Parathyroid adenoma (tissue), 2 donors: ENCODE measurements around the gene ARF3.
A peak's percentile ranks its signal among the peaks of the same experiment; 100 is the strongest.

Experiments used
- H2AFZ ChIP-seq: fragments of 300-600 bp; sonication (generic); one replicate; pipeline ENCODE4 v1.7.0; 2017; ENCODE audit warnings: antibody characterized with exemption, mild to moderate bottlenecking
- H3K27ac ChIP-seq: fragments of 300-600 bp; sonication (generic); one replicate; pipeline ENCODE4 v1.7.0; 2017
- H3K27me3 ChIP-seq: fragments of 300-600 bp; sonication (generic); one replicate; pipeline ENCODE4 v1.7.0; 2017; ENCODE audit warnings: low read length; ENCODE audit not compliant: control insufficient read depth, insufficient read depth
- H3K36me3 ChIP-seq: fragments of 300-600 bp; sonication (generic); one replicate; pipeline ENCODE4 v1.7.0; 2017; ENCODE audit warnings: low read length; ENCODE audit not compliant: control insufficient read depth, insufficient read depth
- H3K4me1 ChIP-seq: fragments of 300-600 bp; sonication (generic); one replicate; pipeline ENCODE4 v1.7.0; 2017; ENCODE audit warnings: control low read depth
- H3K4me2 ChIP-seq: fragments of 300-600 bp; sonication (generic); one replicate; pipeline ENCODE4 v1.7.0; 2017; ENCODE audit warnings: low read length
- H3K4me3 ChIP-seq: fragments of 300-600 bp; sonication (generic); one replicate; pipeline ENCODE4 v1.7.0; 2017; ENCODE audit warnings: low read depth, low read length
- H3K79me2 ChIP-seq: fragments of 300-600 bp; sonication (generic); one replicate; pipeline ENCODE4 v1.7.0; 2017; ENCODE audit warnings: control low read depth
- H3K9ac ChIP-seq: fragments of 300-600 bp; sonication (generic); one replicate; pipeline ENCODE4 v1.7.0; 2017; ENCODE audit warnings: mild to moderate bottlenecking
- H3K9me3 ChIP-seq: fragments of 300-600 bp; sonication (generic); one replicate; pipeline ENCODE4 v1.7.0; 2017; ENCODE audit warnings: low read length; ENCODE audit not compliant: control insufficient read depth
- CTCF ChIP-seq: fragments of 300-600 bp; sonication (generic); IDR thresholded peaks from one replicate; pipeline ENCODE4 v1.7.0; 2017; ENCODE audit warnings: antibody characterized with exemption, mild to moderate bottlenecking
- donor health status: primary hyperparathyroidism.

Gene ARF3

GRCh38 chr12:48954061-48954460 is 3.2 kb downstream of the ARF3 start:
- H3K27ac ChIP-seq = no peak overlapping the region
- peaks cover 6% of the 10 kb centered on the region for H3K4me1 ChIP-seq
- no peak overlapping the region for H2AFZ ChIP-seq
- H3K79me2 ChIP-seq = peaks cover 40% of the 10 kb centered on the region
- no peak for TF ChIP-seq CTCF
- H3K4me3 ChIP-seq = no peak overlapping the region
- H3K36me3 ChIP-seq = no peaks in the 10 kb centered on the region
- H3K9me3 ChIP-seq = no peaks in the 10 kb centered on the region
- no peaks in the 10 kb centered on the region for H3K27me3 ChIP-seq
- H3K9ac ChIP-seq = no peak overlapping the region
- H3K4me2 ChIP-seq = no peak overlapping the region

GRCh38 chr12:48952691-48953090 is 4.6 kb downstream of the ARF3 start:
- peak overlapping the region; percentile 64 for H3K4me2 ChIP-seq
- peak overlapping the region; percentile 26 for H3K27ac ChIP-seq
- H3K4me1 ChIP-seq = peaks cover 15% of the 10 kb centered on the region
- H3K79me2 ChIP-seq = peaks cover 53% of the 10 kb centered on the region
- TF ChIP-seq CTCF = no peak
- H3K9ac ChIP-seq = no peak overlapping the region
- H3K4me3 ChIP-seq = peak overlapping the region; percentile 8
- no peaks in the 10 kb centered on the region for H3K27me3 ChIP-seq
- H2AFZ ChIP-seq = no peak overlapping the region
- H3K36me3 ChIP-seq = no peaks in the 10 kb centered on the region
- H3K9me3 ChIP-seq = no peaks in the 10 kb centered on the region

- Histone ChIP-seq H2AFZ (no peak overlapping the region), H3K9me3 (no peaks in the 10 kb centered on the region), H3K4me3 (no peak overlapping the region), H3K27me3 (no peaks in the 10 kb centered on the region), H3K9ac (no peak overlapping the region), H3K36me3 (no peaks in the 10 kb centered on the region), H3K27ac (no peak overlapping the region), H3K79me2 (peaks cover 70% of the 10 kb centered on the region), H3K4me1 (peaks cover 13% of the 10 kb centered on the region), H3K4me2 (no peak overlapping the region)
- no peak for TF ChIP-seq CTCF
These were observed 9.6 kb downstream of the ARF3 start for GRCh38 chr12:48947727-48948126.

- no peak for TF ChIP-seq CTCF
- no peak overlapping the region for H3K27ac ChIP-seq
- H3K4me1 ChIP-seq = peaks cover 18% of the 10 kb centered on the region
- no peak overlapping the region for H3K4me2 ChIP-seq
- H3K36me3 ChIP-seq = no peaks in the 10 kb centered on the region
- no peaks in the 10 kb centered on the region for H3K9me3 ChIP-seq
- no peaks in the 10 kb centered on the region for H3K27me3 ChIP-seq
- H2AFZ ChIP-seq = no peak overlapping the region
- H3K4me3 ChIP-seq = no peak overlapping the region
- H3K9ac ChIP-seq = no peak overlapping the region
- H3K79me2 ChIP-seq = peaks cover 72% of the 10 kb centered on the region
These were observed 10.3 kb downstream of the ARF3 start for GRCh38 chr12:48946943-48947342.

- Histone ChIP-seq H3K4me2 (no peak overlapping the region), H3K27ac (no peak overlapping the region), H3K4me1 (peaks cover 18% of the 10 kb centered on the region), H3K9ac (no peak overlapping the region), H2AFZ (no peak overlapping the region), H3K27me3 (no peaks in the 10 kb centered on the region), H3K79me2 (peaks cover 72% of the 10 kb centered on the region), H3K9me3 (no peaks in the 10 kb centered on the region), H3K4me3 (no peak overlapping the region), H3K36me3 (no peaks in the 10 kb centered on the region)
- TF ChIP-seq CTCF = no peak
These were observed 11.1 kb downstream of the ARF3 start for GRCh38 chr12:48946205-48946604.
